ENCODE data around the gene PRKN.

Gene PRKN

DNA sequence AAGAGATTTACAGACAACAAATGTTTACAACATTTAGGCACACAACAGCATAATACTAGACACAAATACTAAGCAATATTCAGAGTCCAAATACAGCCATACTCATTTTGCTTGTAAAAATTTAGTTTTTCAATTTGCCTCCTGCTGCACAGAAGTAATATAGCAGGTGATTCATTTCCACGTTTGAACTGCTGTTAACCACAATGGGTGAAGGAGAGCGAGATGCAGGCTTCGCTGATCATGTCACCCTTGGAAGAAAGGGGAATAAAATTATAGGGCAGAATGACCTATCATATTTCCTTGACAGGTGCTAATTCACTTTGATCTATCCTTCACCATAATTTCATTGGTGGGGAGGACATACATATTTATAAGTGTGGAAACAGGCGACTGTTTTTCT lies 809.9 kb downstream of the PRKN start:
- Histone ChIP-seq H3K27ac (ENCODE audit: low read depth, low read length, severe bottlenecking) (no peak overlapping the region), H3K36me3 (ENCODE audit: control insufficient read depth, insufficient read depth, low read length) (no peaks in the 10 kb centered on the region), H3K4me1 (ENCODE audit: control insufficient read depth, insufficient read depth, low read length, poor library complexity, severe bottlenecking) (no peaks in the 10 kb centered on the region), H3K4me3 (ENCODE audit: extremely low read depth, insufficient read depth, low read length, poor library complexity, severe bottlenecking) (no peak overlapping the region), H3K9me3 (ENCODE audit: control insufficient read depth, low read length) (no peaks in the 10 kb centered on the region)
- 80% methylated on average over 1 of the region's 4 CpGs for WGBS, 2 experiments (ENCODE audit: insufficient coverage in 2 of 2)

DNA sequence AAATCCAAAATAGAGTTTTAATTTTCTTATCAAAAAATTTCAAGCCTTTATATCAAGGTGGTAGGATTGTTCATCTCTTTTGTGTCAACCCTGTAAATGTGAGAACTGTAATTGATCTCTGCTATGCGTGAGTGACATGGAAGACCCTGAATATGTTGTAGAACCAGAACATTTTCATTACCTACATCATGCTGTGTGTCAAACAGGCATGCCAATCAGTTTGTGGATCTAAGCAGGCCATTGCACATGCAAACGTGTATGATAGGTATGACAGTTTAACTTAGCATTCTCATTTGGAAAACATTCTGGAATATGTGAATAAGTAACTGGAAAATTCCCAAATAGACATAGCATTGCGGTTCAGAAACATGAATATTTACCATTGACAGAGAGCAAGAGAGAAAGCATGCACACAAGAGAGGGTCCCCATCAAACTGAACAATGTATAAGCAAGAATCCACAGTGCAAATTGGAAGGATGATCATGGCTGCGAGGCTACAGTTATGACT lies 812.1 kb downstream of the PRKN start:
- Histone ChIP-seq H3K4me3 (ENCODE audit: extremely low read depth, insufficient read depth, low read length, poor library complexity, severe bottlenecking) (no peak overlapping the region), H3K27ac (ENCODE audit: low read depth, low read length, severe bottlenecking) (no peak overlapping the region), H3K4me1 (ENCODE audit: control insufficient read depth, insufficient read depth, low read length, poor library complexity, severe bottlenecking) (no peaks in the 10 kb centered on the region), H3K9me3 (ENCODE audit: control insufficient read depth, low read length) (no peaks in the 10 kb centered on the region), H3K36me3 (ENCODE audit: control insufficient read depth, insufficient read depth, low read length) (no peaks in the 10 kb centered on the region)
- 80 to 94% methylated on average over 1 to 2 of the region's 4 CpGs for WGBS, 2 experiments (ENCODE audit: insufficient coverage in 2 of 2)

DNA sequence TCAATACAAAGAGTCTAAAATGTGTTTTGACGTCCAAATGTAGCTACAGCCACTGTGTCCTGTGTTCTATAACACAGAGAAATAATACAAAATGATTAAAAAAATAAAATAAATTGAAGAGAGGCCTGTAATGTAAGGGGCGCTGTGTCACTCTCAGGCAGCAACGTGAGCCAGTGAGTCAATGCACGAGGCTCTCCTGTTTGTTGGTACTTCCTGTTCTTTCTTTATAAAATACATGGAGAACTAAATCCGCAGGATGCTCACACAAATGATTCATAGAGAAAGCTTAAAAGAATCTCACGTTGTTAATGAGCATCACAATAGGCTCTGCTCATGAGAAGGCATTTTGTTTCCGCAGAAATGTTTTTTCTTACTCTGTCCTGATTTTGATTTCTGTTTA lies 818.7 kb downstream of the PRKN start:
- Histone ChIP-seq H3K9me3 (ENCODE audit: control insufficient read depth, low read length) (no peaks in the 10 kb centered on the region), H3K4me3 (ENCODE audit: extremely low read depth, insufficient read depth, low read length, poor library complexity, severe bottlenecking) (no peak overlapping the region), H3K27ac (ENCODE audit: low read depth, low read length, severe bottlenecking) (no peak overlapping the region), H3K4me1 (ENCODE audit: control insufficient read depth, insufficient read depth, low read length, poor library complexity, severe bottlenecking) (no peaks in the 10 kb centered on the region), H3K36me3 (ENCODE audit: control insufficient read depth, insufficient read depth, low read length) (no peaks in the 10 kb centered on the region)
- WGBS, 2 experiments (ENCODE audit: insufficient coverage in 2 of 2) = 54 to 78% methylated on average over 3 to 5 of the region's 7 CpGs

DNA sequence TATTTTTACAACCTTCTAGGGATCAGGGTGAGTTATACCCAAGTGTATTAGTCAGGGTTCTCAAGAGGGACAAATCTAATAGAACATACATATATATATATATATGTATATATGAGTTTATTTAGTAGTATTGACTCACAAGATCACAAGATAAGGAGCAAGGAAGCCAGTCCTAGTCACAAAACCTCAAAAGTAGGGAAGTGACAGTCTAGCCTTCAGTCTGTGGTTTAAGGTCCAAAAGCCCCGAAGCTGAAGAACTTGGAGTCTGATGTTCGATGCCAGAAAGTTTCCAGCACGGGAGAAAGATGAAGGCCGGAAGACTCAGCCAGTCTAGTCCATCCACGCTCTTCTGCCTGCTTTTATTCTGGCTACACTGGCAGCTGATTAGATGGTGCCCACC lies 821.0 kb downstream of the PRKN start:
- H3K36me3 ChIP-seq (ENCODE audit: control insufficient read depth, insufficient read depth, low read length) = no peaks in the 10 kb centered on the region
- no peaks in the 10 kb centered on the region for H3K4me1 ChIP-seq (ENCODE audit: control insufficient read depth, insufficient read depth, low read length, poor library complexity, severe bottlenecking)
- H3K27ac ChIP-seq (ENCODE audit: low read depth, low read length, severe bottlenecking) = no peak overlapping the region
- H3K9me3 ChIP-seq (ENCODE audit: control insufficient read depth, low read length) = no peaks in the 10 kb centered on the region
- no peak overlapping the region for H3K4me3 ChIP-seq (ENCODE audit: extremely low read depth, insufficient read depth, low read length, poor library complexity, severe bottlenecking)
- 87 to 100% methylated on average over 5 of the region's 5 CpGs for WGBS, 2 experiments (ENCODE audit: insufficient coverage in 2 of 2)

DNA sequence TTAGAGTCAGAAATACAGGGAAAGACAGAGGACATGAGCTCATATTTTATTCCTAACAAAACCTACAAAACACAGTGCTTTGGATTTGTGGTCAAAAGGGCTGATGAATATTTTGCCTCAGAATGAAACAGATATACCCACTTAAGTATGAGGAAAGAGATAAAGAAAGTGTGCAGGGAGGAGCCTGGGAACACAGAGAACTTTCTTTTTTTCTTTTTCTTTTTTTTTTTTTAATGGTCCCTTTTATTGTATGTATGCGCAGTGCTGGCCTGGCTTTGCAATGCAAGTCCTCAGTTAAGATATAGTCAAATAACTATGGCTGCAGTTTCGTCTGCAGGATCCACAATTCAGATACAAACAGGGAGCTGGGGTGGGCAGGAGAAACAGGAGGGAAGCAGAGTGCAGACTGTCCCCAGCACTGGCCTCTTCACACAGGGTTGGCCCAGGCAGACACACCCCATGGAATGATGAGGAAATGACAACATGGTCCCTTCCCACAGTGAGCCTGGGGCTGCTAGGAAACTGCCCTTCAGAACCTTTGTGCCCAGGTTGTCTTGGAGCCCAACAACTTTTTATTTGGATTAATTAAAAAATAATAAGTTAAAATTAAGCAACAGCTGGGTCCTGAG lies 823.9 kb downstream of the PRKN start:
- Histone ChIP-seq H3K4me1 (ENCODE audit: control insufficient read depth, insufficient read depth, low read length, poor library complexity, severe bottlenecking) (no peaks in the 10 kb centered on the region), H3K27ac (ENCODE audit: low read depth, low read length, severe bottlenecking) (no peak overlapping the region), H3K4me3 (ENCODE audit: extremely low read depth, insufficient read depth, low read length, poor library complexity, severe bottlenecking) (no peak overlapping the region), H3K9me3 (ENCODE audit: control insufficient read depth, low read length) (no peaks in the 10 kb centered on the region), H3K36me3 (ENCODE audit: control insufficient read depth, insufficient read depth, low read length) (no peaks in the 10 kb centered on the region)
- 40% methylated on average over 1 of the region's 2 CpGs; no CpG with 5 or more reads in 1 of the 2 experiments for WGBS, 2 experiments (ENCODE audit: insufficient coverage in 2 of 2)

DNA sequence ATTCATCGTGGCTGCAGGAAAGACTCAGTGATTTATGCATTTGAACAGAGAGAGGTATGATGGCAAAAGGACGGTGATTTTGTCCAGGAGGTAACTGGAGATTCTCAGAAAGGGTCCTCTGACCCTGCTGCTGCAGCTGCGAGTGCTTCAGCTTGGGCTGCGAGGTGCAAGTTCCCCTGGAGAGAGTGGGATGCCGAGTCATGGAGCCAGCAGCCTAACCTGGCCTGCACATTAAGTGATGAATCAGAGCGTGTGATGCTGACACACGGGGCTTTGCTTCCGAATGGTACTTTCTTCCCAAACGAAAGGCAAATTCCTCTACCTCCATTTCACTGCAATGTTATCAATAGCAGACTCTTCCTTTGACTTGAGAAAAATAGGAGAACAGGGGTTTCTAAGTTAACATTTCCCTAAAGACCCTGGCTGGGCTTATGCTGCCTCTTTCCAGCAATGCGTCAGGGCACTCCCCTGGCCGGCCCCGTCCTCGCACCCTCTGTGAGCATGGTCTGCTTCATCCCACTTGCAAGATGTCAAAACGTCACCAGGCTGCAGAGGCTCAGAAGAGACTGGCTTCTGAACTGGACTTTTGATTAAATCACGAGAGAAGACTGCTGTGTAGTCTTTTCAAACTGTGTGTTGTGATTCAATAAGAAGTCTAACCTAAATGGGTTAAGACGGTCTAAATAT lies 825.7 kb downstream of the PRKN start:
- Histone ChIP-seq H3K36me3 (ENCODE audit: control insufficient read depth, insufficient read depth, low read length) (no peaks in the 10 kb centered on the region), H3K4me1 (ENCODE audit: control insufficient read depth, insufficient read depth, low read length, poor library complexity, severe bottlenecking) (no peaks in the 10 kb centered on the region), H3K9me3 (ENCODE audit: control insufficient read depth, low read length) (no peaks in the 10 kb centered on the region), H3K27ac (ENCODE audit: low read depth, low read length, severe bottlenecking) (no peak overlapping the region), H3K4me3 (ENCODE audit: extremely low read depth, insufficient read depth, low read length, poor library complexity, severe bottlenecking) (no peak overlapping the region)
- 64 to 79% methylated on average over 10 to 14 of the region's 16 CpGs for WGBS, 2 experiments (ENCODE audit: insufficient coverage in 2 of 2)

DNA sequence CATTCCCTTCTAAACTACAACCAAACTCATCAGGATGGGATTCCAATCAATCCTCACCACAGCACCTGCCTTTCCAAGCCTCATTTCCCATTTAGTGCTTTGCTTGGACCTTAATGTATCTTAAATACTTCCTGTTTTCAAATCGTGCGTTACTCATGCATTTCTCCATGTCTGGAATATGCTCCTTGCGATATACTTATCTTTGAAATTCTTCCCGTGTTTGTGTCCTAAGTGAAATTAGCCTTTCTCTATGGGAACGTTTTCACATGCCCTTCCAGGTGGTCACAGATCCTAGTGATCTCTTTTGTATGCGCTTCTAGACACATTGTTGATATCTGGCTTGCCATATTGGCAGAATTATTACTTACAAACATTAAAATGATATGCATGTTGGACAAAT lies 833.1 kb downstream of the PRKN start:
- 87 to 93% methylated on average over 4 to 5 of the region's 6 CpGs for WGBS, 2 experiments (ENCODE audit: insufficient coverage in 2 of 2)
- H3K36me3 ChIP-seq (ENCODE audit: control insufficient read depth, insufficient read depth, low read length) = no peaks in the 10 kb centered on the region

DNA sequence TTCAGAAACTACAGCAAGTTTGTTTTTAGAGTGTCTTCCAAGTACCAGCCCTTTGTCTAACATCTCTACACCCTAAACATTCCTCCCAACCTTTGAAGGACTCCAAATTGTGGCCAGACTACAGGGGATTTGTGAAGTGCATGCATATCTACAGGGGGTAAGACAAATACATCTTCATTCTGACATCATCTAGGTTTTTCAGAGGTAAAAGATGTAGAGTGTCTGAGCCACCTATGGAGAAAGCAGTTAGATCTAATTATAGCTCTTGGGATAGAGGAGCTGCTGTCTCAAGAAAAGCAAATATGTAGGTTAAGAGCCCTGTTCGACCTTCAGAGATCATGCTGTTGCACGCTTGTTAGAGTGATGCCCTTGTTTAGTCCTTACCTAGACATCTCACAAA lies 836.0 kb downstream of the PRKN start:
- H3K36me3 ChIP-seq (ENCODE audit: control insufficient read depth, insufficient read depth, low read length) = no peaks in the 10 kb centered on the region
- no peaks in the 10 kb centered on the region for H3K4me1 ChIP-seq (ENCODE audit: control insufficient read depth, insufficient read depth, low read length, poor library complexity, severe bottlenecking)
- no peaks in the 10 kb centered on the region for H3K9me3 ChIP-seq (ENCODE audit: control insufficient read depth, low read length)
- WGBS, 2 experiments (ENCODE audit: insufficient coverage in 2 of 2) = 34% methylated on average over 2 of the region's 2 CpGs; no CpG with 5 or more reads in 1 of the 2 experiments
- no peak overlapping the region for H3K27ac ChIP-seq (ENCODE audit: low read depth, low read length, severe bottlenecking)
- H3K4me3 ChIP-seq (ENCODE audit: extremely low read depth, insufficient read depth, low read length, poor library complexity, severe bottlenecking) = no peak overlapping the region

More for the DNA sequence above, 833.1 kb downstream of the PRKN start:
- no peaks in the 10 kb centered on the region for H3K9me3 ChIP-seq (ENCODE audit: control insufficient read depth, low read length)
- H3K4me3 ChIP-seq (ENCODE audit: extremely low read depth, insufficient read depth, low read length, poor library complexity, severe bottlenecking) = no peak overlapping the region
- H3K27ac ChIP-seq (ENCODE audit: low read depth, low read length, severe bottlenecking) = no peak overlapping the region
- no peaks in the 10 kb centered on the region for H3K4me1 ChIP-seq (ENCODE audit: control insufficient read depth, insufficient read depth, low read length, poor library complexity, severe bottlenecking)

DNA sequence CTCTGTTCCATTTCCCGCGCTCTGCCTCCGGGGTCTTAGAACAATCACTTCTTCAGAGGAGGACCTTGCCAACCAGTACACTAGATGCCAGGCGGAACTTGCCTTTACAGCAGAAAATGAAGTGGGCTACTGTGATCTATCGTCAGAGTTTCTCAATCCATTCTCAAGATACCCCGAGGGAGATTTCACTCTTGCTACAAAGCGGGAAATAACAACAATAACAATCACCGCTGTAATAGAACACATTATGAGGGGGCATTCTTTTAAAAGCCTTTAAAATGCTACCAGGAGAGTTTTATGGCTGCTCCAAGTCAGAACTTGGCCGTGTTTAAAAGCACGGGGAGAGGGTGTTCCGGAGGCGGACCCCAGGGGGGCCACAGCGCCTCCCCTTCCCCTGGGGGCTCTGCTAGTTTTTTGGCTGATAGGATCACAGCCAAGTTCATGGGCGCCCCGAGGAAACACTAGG lies 836.7 kb downstream of the PRKN start:
- WGBS, 2 experiments (ENCODE audit: insufficient coverage in 2 of 2) = 29 to 41% methylated on average over 5 to 9 of the region's 15 CpGs
- H3K9me3 ChIP-seq (ENCODE audit: control insufficient read depth, low read length) = no peaks in the 10 kb centered on the region
- H3K27ac ChIP-seq (ENCODE audit: low read depth, low read length, severe bottlenecking) = no peak overlapping the region
- H3K36me3 ChIP-seq (ENCODE audit: control insufficient read depth, insufficient read depth, low read length) = no peaks in the 10 kb centered on the region
- no peak overlapping the region for H3K4me3 ChIP-seq (ENCODE audit: extremely low read depth, insufficient read depth, low read length, poor library complexity, severe bottlenecking)
- no peaks in the 10 kb centered on the region for H3K4me1 ChIP-seq (ENCODE audit: control insufficient read depth, insufficient read depth, low read length, poor library complexity, severe bottlenecking)

DNA sequence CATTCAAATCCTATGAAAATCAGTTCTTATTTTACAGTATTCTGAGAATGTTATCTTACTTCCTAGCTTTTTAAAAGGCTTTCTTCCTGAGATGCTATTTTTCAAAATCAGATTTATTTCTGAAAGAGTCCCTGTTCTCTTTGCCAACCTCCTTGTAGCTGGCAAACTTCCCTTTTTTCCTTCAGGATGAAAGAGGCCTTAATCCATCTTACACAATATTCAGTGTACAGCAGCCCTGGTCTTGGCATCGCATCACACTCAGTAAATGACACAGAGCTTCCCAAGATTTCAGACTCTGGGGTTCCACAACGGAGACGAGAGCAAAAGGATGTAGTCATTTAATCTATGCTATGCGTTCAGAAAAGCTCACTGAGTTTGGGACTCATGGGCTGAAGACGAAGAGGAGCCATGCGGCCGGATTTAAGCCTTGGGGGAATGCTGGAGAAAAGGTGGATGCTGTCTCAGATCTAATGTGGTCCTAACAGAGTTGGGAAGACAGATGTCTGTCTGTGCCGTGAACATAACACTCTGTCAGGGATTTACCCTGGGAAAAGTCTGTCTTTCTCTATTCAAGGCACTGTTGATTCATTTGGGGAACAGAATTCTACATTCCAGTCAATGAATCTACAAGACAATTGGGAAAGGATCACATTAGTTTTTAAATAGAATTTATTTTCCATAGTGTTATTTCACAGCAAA lies 837.3 kb downstream of the PRKN start:
- Histone ChIP-seq H3K4me1 (ENCODE audit: control insufficient read depth, insufficient read depth, low read length, poor library complexity, severe bottlenecking) (no peaks in the 10 kb centered on the region), H3K9me3 (ENCODE audit: control insufficient read depth, low read length) (no peaks in the 10 kb centered on the region), H3K36me3 (ENCODE audit: control insufficient read depth, insufficient read depth, low read length) (no peaks in the 10 kb centered on the region), H3K4me3 (ENCODE audit: extremely low read depth, insufficient read depth, low read length, poor library complexity, severe bottlenecking) (no peak overlapping the region), H3K27ac (ENCODE audit: low read depth, low read length, severe bottlenecking) (no peak overlapping the region)
- WGBS, 2 experiments (ENCODE audit: insufficient coverage in 2 of 2) = 59 to 72% methylated on average over 6 to 8 of the region's 8 CpGs
